GM19438 (cell line): ENCODE data around the gene MC5R.
"Not testable (repeated sequence)": the region's sequence is repeated elsewhere in the genome, so short reads cannot be mapped to it uniquely, and the experiment has no call there.

Experiments used
- ATAC-seq: cut with Tn5 transposase; IDR thresholded peaks from one replicate; pipeline ENCODE4 v1.9.1; 2021; ENCODE audit warnings: low read depth; ENCODE audit not compliant: unreplicated experiment

Gene MC5R

DNA sequence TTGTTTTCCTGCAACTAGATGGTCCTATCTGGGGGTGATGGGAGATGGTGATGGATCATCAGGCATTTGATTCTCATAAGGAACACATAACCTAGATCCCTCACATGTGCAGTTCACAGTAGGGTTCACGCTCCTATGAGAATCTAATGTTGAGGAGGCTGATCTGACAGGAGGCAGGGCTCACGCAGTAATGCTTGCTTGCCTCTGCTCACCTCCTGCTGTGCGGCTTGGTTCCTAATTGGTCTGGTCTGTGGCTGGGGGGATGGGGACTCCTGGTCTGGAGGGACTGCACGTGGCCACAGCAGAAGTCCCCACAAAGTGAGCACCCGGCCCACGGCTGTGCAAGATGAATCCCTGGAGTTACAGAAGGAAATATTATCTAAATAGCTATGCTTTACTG is 11.3 kb downstream of the MC5R start:
- no peak for ATAC-seq

DNA sequence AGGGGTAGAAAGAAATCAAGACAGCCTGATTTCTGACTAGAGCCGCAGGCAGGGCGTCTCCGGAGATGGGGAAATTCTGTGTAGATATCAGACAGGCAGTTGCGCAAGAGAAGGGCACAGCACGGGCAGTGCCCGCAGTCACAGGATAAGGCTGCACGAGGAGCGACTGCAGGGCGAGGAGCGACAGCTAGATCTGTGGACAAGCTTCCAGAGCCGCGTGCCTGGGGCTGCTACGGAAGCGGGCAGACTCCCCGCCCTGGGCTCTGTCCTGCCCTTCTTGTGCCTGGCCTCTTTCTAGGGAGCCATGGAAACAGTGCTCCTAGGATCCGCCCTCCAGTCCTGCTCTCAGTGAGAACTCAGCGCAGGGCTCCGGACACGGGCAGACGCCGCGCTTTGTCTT is 12.6 kb downstream of the MC5R start:
- no peak for ATAC-seq

DNA sequence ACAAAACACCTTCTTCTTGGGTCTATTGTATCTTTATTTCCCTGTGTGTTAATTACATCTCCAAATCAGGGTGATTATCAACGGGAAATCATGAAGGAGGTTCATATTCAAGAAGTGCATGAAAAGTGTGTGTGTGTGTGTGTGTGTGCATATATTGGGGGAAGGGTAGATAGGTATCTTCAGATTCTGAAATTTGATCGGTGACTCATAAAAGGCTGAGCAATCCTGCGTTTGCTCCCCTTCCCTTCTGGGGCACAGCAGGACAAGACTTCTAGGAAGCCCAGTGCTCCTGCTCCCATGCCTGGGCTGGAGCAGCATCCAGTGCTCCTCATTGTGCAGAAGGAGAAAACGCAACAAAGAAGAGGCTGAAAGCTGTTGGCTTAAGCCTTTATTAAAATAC is 25.8 kb downstream of the MC5R start:
- no peak for ATAC-seq

DNA sequence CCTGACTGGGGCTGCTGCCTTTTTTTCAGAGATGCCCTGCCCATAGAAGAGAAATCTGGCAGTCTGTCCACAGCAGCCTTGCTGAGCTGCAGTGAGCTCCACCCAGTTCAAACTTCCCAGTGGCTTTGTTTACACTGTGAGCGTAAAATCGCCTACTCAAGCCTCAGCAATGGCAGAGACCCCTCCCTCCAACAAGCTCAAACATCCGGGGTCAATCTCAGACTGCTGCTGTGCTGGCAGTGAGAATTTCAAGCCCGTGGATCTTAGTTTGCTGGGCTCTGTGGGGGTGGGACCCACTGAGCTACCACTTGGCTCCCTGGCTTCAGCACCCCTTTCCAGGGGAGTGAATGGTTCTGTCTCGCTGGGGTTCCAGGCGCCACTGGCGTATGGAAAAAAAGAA is 38.9 kb downstream of the MC5R start:
- ATAC-seq: not testable (repeated sequence)

DNA sequence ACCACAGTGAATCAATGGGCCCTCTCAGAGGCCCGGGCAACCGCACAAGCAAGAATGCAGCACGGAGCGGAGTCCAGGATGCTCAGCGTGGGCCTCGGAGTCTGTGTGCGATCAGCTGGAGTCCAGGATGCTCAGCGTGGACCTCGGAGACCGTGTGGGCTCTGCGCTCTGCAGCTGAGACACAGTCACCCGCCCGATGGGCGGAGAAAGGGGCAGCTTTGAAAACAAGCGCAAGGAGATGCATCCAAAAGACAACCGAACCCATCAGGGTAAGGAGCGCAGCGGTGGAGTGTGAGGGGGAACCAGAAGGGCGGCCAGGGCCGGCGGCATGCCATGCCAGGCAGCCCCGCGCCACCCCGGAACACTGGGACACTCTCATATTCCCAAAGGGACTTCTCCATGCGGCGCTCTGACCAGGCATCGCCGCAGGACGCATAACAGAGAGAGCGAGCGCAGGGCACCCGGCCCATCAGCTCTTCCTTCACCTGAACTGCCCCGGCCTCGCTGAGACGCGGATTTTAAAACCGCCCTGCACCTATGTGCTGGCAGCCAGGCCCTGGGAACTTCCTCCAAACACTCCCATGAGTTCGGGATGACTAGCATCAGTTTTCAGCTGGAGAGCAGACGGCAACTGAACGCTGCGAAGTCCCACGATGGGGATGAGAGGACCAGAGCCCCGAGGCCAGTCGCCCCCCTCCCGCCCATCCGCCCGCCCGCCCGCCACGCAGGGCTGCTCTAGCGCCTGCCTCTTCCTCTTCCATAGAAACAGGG is 44.7 kb downstream of the MC5R start:
- no peak for ATAC-seq

DNA sequence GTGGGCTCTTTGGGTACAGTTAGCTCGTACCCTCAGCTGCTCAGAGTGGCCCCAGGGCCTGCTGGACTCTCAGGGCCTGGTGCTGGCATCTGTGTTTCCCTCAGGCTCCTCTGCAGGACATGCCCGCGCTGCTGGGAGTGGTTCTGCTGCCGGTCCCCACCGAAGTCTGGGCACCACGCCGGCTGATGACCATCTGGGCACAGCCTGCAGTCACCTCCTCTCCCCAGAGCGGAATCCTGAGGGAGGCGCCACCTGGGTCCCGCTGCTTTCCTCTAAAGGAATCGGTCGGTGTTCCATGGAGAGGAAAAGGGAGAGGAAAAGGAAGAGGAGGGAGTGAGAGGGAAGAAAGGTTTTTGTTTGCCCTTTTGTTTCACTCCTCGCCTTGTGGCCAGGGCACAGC is 47.8 kb downstream of the MC5R start:
- ATAC-seq: no peak

DNA sequence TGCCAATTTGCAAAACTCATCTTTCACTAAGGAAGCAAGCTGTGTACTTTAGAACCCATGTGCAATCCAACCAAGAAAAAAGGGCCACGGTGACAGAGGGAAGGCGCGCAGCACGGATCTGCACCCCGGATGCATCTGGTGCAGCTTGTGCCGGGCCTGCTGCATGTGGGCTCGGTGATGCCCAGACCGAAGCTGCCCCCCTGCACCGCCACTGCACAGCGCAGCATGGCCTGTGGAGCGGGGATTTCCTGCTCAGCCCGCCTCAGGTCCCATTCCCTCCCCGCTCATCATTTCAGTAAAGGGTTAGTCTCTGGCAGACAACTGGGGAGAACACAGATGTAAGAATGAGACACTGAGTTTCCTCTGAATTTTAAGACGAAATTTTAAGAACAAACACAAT is 48.4 kb downstream of the MC5R start:
- ATAC-seq: no peak

DNA sequence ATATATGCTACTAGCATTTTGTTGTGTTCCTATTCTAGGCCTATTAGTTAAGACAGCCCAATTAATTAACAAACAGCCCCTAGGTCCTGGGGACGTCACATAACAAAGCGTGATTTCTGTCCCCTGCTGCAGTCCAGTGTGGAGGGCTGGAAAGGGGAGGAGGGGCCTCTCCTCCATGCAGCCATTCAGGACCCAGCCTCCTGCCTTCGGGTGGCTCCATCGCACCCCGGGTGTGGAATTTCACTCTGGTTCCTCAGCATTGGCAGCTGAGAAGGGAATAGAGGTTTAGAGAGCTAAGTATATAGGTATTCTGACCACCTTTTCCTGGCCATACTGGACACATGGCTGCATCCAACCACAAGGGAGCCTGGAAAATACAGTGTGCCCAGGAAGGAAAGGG is 49.0 kb downstream of the MC5R start:
- no peak for ATAC-seq

DNA sequence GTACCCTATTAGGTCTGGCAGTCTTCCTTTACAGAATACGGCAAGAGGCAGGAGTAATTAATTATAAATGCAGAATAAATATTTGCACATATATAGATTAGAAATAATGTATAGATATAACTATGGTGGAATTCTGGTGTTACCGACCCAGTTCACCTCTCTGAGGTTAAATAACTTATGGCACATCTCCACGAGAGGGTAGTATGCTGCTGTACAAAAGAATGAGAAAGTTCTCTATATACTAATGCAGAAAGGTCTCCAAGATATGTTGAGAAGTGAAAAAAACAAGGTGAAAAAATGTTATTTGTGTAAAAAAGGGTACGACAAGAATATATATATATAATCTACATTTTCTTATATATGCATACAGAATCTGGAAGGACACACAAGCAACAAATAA is 50.6 kb downstream of the MC5R start:
- no peak for ATAC-seq
